Keratinocyte (primary cell): ENCODE data around the gene ACRBP. TPM values are rescaled to one million over a fixed set of nuclear protein-coding genes. Genes with fewer than 3 reads are reported as not detected.

Source experiments
- DNase-seq: peaks from one replicate; pipeline ENCODE4 v3.0.0-alpha.2; 2011; ENCODE audit warnings: low read depth, missing footprints, low spot score
- FAIRE-seq: peaks from 2 replicates; lab custom pipeline; 2011; peaks lifted over from hg19 to GRCh38; lab: Jason Lieb, UNC
- H2AFZ ChIP-seq: 2 replicates; pipeline ENCODE4 v1.6.0; 2012; ENCODE audit warnings: low read length, control low read depth, inconsistent platforms; ENCODE audit not compliant: control insufficient read depth
- H3K27ac ChIP-seq: 2 replicates; pipeline ENCODE4 v1.5.1; 2011; ENCODE audit warnings: low read length; ENCODE audit not compliant: control insufficient read depth, insufficient read depth
- H3K27me3 ChIP-seq: 3 replicates; pipeline ENCODE4 v1.6.0; 2011; ENCODE audit warnings: low read length; ENCODE audit not compliant: control insufficient read depth, insufficient read depth; ENCODE audit errors: extremely low read depth
- H3K36me3 ChIP-seq, 2 experiments: 2 replicates in 1 of 2; 3 replicates in 1 of 2; pipeline ENCODE4 v1.5.1; 2011; ENCODE audit warnings: low read length in 2 of 2, mild to moderate bottlenecking in 1 of 2; ENCODE audit not compliant: control insufficient read depth in 2 of 2, insufficient read depth in 2 of 2; ENCODE audit errors: extremely low read depth in 1 of 2
- H3K4me1 ChIP-seq: 3 replicates; pipeline ENCODE4 v1.5.1; 2011; ENCODE audit warnings: low read length; ENCODE audit not compliant: control insufficient read depth, insufficient read depth; ENCODE audit errors: extremely low read depth
- H3K4me2 ChIP-seq: 3 replicates; pipeline ENCODE4 v1.6.0; 2011; ENCODE audit warnings: low read depth, low read length; ENCODE audit not compliant: control insufficient read depth, insufficient read depth; ENCODE audit errors: extremely low read depth
- H3K4me3 ChIP-seq, 3 experiments: fragments of 200-600 bp in 1 of 3; sonication (generic) in 1 of 3; 2 replicates in 2 of 3; 3 replicates in 1 of 3; pipeline ENCODE4 v1.5.1; 2011 to 2016; ENCODE audit warnings: low read length in 3 of 3, mild to moderate bottlenecking in 3 of 3, control low read depth in 2 of 3, inconsistent platforms in 1 of 3, low read depth in 1 of 3, mixed read lengths in 1 of 3, mixed run types in 1 of 3, moderate library complexity in 1 of 3; ENCODE audit not compliant: control insufficient read depth in 2 of 3, insufficient read depth in 2 of 3; ENCODE audit errors: extremely low read depth in 1 of 3
- H3K79me2 ChIP-seq: 2 replicates; pipeline ENCODE4 v1.6.0; 2012; ENCODE audit warnings: low read length; ENCODE audit not compliant: control insufficient read depth, insufficient read depth
- H3K9ac ChIP-seq: 3 replicates; pipeline ENCODE4 v1.6.0; 2011; ENCODE audit warnings: low read length; ENCODE audit not compliant: control insufficient read depth, insufficient read depth; ENCODE audit errors: extremely low read depth
- H3K9me1 ChIP-seq: 3 replicates; pipeline ENCODE4 v1.6.0; 2011; ENCODE audit warnings: low read length; ENCODE audit not compliant: control insufficient read depth, insufficient read depth; ENCODE audit errors: extremely low read depth
- H3K9me3 ChIP-seq: 2 replicates; pipeline ENCODE4 v1.5.1; 2012; ENCODE audit warnings: low read depth, low read length; ENCODE audit not compliant: control insufficient read depth
- H4K20me1 ChIP-seq: 3 replicates; pipeline ENCODE4 v1.6.0; 2011; ENCODE audit warnings: low read length; ENCODE audit not compliant: control insufficient read depth, insufficient read depth; ENCODE audit errors: extremely low read depth
- CTCF ChIP-seq, 3 experiments: IDR thresholded peaks in 1 of 3; conservative IDR thresholded peaks in 1 of 3; optimal IDR thresholded peaks in 1 of 3; 2 replicates in 2 of 3; 3 replicates in 1 of 3; pipeline versions ENCODE3 to v1.5.1; 2011; ENCODE audit warnings: low read length in 3 of 3, mild to moderate bottlenecking in 3 of 3, moderate library complexity in 2 of 3, control low read depth in 1 of 3, inconsistent platforms in 1 of 3; ENCODE audit not compliant: insufficient read depth in 2 of 3; ENCODE audit errors: extremely low read depth in 1 of 3
- EZH2 ChIP-seq: IDR thresholded peaks from one replicate; pipeline ENCODE4 v1.6.1; 2012; ENCODE audit warnings: inconsistent platforms, mild to moderate bottlenecking, low read length, moderate library complexity
- dilution Hi-C: fragments of 300-500 bp; cut with MboI; formaldehyde crosslinking; loops from one replicate; pipeline ENCODE4 v1.7.0; 2020; ENCODE audit warnings: low sequenced_read_pairs; ENCODE audit not compliant: extremely low pct_ligation_motif_present
- polyA minus RNA-seq, 3 experiments: library from RNA; depleted of rRNA, polyadenylated mRNA; stranded (reverse); fragments of >200 nt; gene quantifications; 1 replicate in 1 of 3; 2 replicates in 1 of 3; 3 replicates in 1 of 3; pipeline ENCODE4 v1.2.3, GENCODE V29; 2011
- polyA plus RNA-seq, 5 experiments: library from polyadenylated mRNA; depleted of rRNA in 3 of 5; stranded (reverse) in 3 of 5; stranded (forward) in 1 of 5; unstranded in 1 of 5; fragments of >200 nt; gene quantifications; 1 replicate in 1 of 5; 2 replicates in 3 of 5; 3 replicates in 1 of 5; pipeline versions ENCODE4 v1.2.1 to v1.2.3, GENCODE V29; 2011 to 2012; ENCODE audit warnings: missing spikeins in 2 of 5, low read depth in 1 of 5, low replicate concordance in 1 of 5

ACRBP gene
- polyA plus RNA-seq: 0.07 to 0.21 TPM (median 0.09 TPM) in 3 replicates
- polyA plus RNA-seq (2011; ENCODE audit: low read depth): 1.00 TPM
- 0.16 TPM in 1 of 2 replicates, not detected in the other for polyA plus RNA-seq (2011; cell fraction: cytosol; rRNA removed)
- 1.2 and 1.4 TPM in 2 replicates for polyA plus RNA-seq (2011; cell fraction: nucleus; rRNA removed)
- 1.6 TPM in 1 of 2 replicates, not detected in the other for polyA plus RNA-seq (2012; ENCODE audit: low replicate concordance)
- 0.76 TPM in 1 of 3 replicates, not detected in the others for polyA minus RNA-seq
- not detected for polyA minus RNA-seq (2011; cell fraction: cytosol; rRNA and poly(A)+ RNA removed)
- not detected in 2 replicates for polyA minus RNA-seq (2011; cell fraction: nucleus; rRNA and poly(A)+ RNA removed)

- Histone ChIP-seq H3K9me1 (no peaks in the 10 kb centered on the region), H3K79me2 (no peaks in the 10 kb centered on the region), H3K4me1 (no peaks in the 10 kb centered on the region), H3K4me2 (peak within 1 kb of the TSS; percentile 51), H3K27me3 (peaks cover 9% of the 10 kb centered on the region), H3K36me3 (peaks cover 6 to 9% of the 10 kb centered on the region in 2 experiments), H3K27ac (no peak within 1 kb of the TSS), H3K4me3 (no peak within 1 kb of the TSS), H3K9ac (no peak within 1 kb of the TSS), H2AFZ (no peak within 1 kb of the TSS), H4K20me1 (no peaks in the 10 kb centered on the region), H3K9me3 (peaks cover 17% of the 10 kb centered on the region)
- TF ChIP-seq EZH2 (no peak), CTCF (optimal IDR thresholded peaks at IDR 0.05 in 1 of 3, IDR thresholded peaks at IDR 0.05 in 1 of 3, conservative IDR thresholded peaks at IDR 0.05 in 1 of 3; ENCODE audit: extremely low read depth in 1 of 3, insufficient read depth in 2 of 3, low read length in 3 of 3) (no peak)
- FAIRE-seq (no peak), DNase-seq (no peak)
- dilution Hi-C loops: no loop called here
Measured at GRCh38 chr12:6647083-6647604, at the start of gene ACRBP. TSS of gene ACRBP (minus strand) at chr12:6647432. CDS start at chr12:6647366, 66 bp downstream.

GRCh38 chr12:6695313-6696045 lies 48.2 kb upstream of the ACRBP start:
- no peaks in the 10 kb centered on the region for H4K20me1 ChIP-seq
- no peak overlapping the region for H3K4me3 ChIP-seq
- H3K27me3 ChIP-seq: peaks cover 27% of the 10 kb centered on the region
- H3K9ac ChIP-seq: no peak overlapping the region
- dilution Hi-C loops: no loop called here
- H3K9me3 ChIP-seq: no peaks in the 10 kb centered on the region
- H3K4me1 ChIP-seq: peaks cover 5% of the 10 kb centered on the region
- H3K9me1 ChIP-seq: no peaks in the 10 kb centered on the region
- H3K4me2 ChIP-seq: no peak overlapping the region
- no peak overlapping the region for H2AFZ ChIP-seq
- no peaks in the 10 kb centered on the region for H3K36me3 ChIP-seq
- H3K27ac ChIP-seq: no peak overlapping the region
- FAIRE-seq (no peak), DNase-seq (no peak)
- peaks cover under 1% of the 10 kb centered on the region for H3K79me2 ChIP-seq
- no peak for TF ChIP-seq CTCF (optimal IDR thresholded peaks at IDR 0.05 in 1 of 3, IDR thresholded peaks at IDR 0.05 in 1 of 3, conservative IDR thresholded peaks at IDR 0.05 in 1 of 3; ENCODE audit: extremely low read depth in 1 of 3, insufficient read depth in 2 of 3, low read length in 3 of 3)
